Neural progenitor cell (in vitro differentiated cells): ENCODE measurements around the gene BBIP1. TPM values are rescaled to one million over a fixed set of nuclear protein-coding genes. Genes with fewer than 3 reads are reported as not detected.

Experiments
- DNase-seq: peaks from one replicate; pipeline ENCODE4 v3.0.0-alpha.2; 2016; ENCODE audit warnings: low spot score
- H2AFZ ChIP-seq: fragments of 200-600 bp; sonication (generic); replicated peaks from 2 replicates; pipeline ENCODE4 v1.6.1; 2016; ENCODE audit warnings: antibody characterized with exemption
- H3F3A ChIP-seq: fragments of 200-600 bp; sonication (generic); 2 replicates; pipeline ENCODE4 v1.6.1; 2016; ENCODE audit warnings: antibody characterized with exemption, low read depth
- H3K27ac ChIP-seq: fragments of 200-600 bp; sonication (generic); 2 replicates; pipeline ENCODE4 v1.5.1; 2016; ENCODE audit warnings: mild to moderate bottlenecking
- H3K27me3 ChIP-seq: fragments of 200-600 bp; sonication (generic); 2 replicates; pipeline ENCODE4 v1.6.1; 2016; ENCODE audit warnings: mild to moderate bottlenecking, moderate library complexity
- H3K36me3 ChIP-seq: fragments of 200-600 bp; sonication (generic); 2 replicates; pipeline ENCODE4 v1.5.1; 2016
- H3K4me1 ChIP-seq: fragments of 200-600 bp; sonication (generic); 2 replicates; pipeline ENCODE4 v1.6.1; 2016; ENCODE audit warnings: mixed run types
- H3K4me2 ChIP-seq: fragments of 200-600 bp; sonication (generic); 2 replicates; pipeline ENCODE4 v1.6.1; 2016
- H3K4me3 ChIP-seq: fragments of 200-600 bp; sonication (generic); 2 replicates; pipeline ENCODE4 v1.5.1; 2016
- H3K79me2 ChIP-seq: fragments of 200-600 bp; sonication (generic); 2 replicates; pipeline ENCODE4 v1.6.1; 2016; ENCODE audit warnings: low read depth
- H3K9ac ChIP-seq: fragments of 200-600 bp; sonication (generic); 2 replicates; pipeline ENCODE4 v1.6.1; 2016
- H3K9me3 ChIP-seq: fragments of 200-600 bp; sonication (generic); 2 replicates; pipeline ENCODE4 v1.5.1; 2016; ENCODE audit warnings: low read depth
- H4K20me1 ChIP-seq: fragments of 200-600 bp; sonication (generic); 2 replicates; pipeline ENCODE4 v1.6.1; 2016; ENCODE audit warnings: low read depth
- H3K27ac Mint-ChIP-seq: 3 replicates; pipeline ENCODE4 v1.8.0; 2021; ENCODE audit warnings: mixed read lengths
- H3K27me3 Mint-ChIP-seq: 2 replicates; pipeline ENCODE4 v1.8.0; 2022; ENCODE audit warnings: low read depth, mild to moderate bottlenecking, inconsistent platforms, moderate library complexity, mixed read lengths; ENCODE audit not compliant: insufficient read depth
- H3K36me3 Mint-ChIP-seq: 3 replicates; pipeline ENCODE4 v1.8.0; 2021; ENCODE audit warnings: mixed read lengths
- H3K4me1 Mint-ChIP-seq: 3 replicates; pipeline ENCODE4 v1.8.0; 2021; ENCODE audit warnings: mixed read lengths
- H3K4me3 Mint-ChIP-seq: 3 replicates; pipeline ENCODE4 v1.8.0; 2021; ENCODE audit warnings: mild to moderate bottlenecking, moderate library complexity, mixed read lengths
- H3K9me3 Mint-ChIP-seq: 3 replicates; pipeline ENCODE4 v1.8.0; 2020; ENCODE audit warnings: mixed read lengths
- EZH2 ChIP-seq: fragments of 200-600 bp; sonication (generic); IDR thresholded peaks from 2 replicates; pipeline ENCODE4 v1.6.1; 2017; ENCODE audit warnings: antibody characterized with exemption, mild to moderate bottlenecking, moderate library complexity
- EZH2phosphoT487 ChIP-seq: fragments of 200-600 bp; sonication (generic); IDR thresholded peaks from 2 replicates; pipeline ENCODE4 v1.6.1; 2017; ENCODE audit warnings: antibody characterized with exemption
- total RNA-seq: library from RNA; depleted of rRNA; stranded (reverse); fragments of >200 nt; gene quantifications from 2 replicates; pipeline ENCODE4 v1.2.3, GENCODE V29; 2015; ENCODE audit warnings: low replicate concordance
- TF ChIP-seq, protein P1 (sequence below): fragments of 200-600 bp; sonication (generic); IDR thresholded peaks from 2 replicates; pipeline ENCODE4 v1.5.1; 2017; ENCODE audit warnings: antibody characterized with exemption, mild to moderate bottlenecking

Gene BBIP1
- total RNA-seq, 1 donor from 2014 or later = 58.4 TPM

DNA sequence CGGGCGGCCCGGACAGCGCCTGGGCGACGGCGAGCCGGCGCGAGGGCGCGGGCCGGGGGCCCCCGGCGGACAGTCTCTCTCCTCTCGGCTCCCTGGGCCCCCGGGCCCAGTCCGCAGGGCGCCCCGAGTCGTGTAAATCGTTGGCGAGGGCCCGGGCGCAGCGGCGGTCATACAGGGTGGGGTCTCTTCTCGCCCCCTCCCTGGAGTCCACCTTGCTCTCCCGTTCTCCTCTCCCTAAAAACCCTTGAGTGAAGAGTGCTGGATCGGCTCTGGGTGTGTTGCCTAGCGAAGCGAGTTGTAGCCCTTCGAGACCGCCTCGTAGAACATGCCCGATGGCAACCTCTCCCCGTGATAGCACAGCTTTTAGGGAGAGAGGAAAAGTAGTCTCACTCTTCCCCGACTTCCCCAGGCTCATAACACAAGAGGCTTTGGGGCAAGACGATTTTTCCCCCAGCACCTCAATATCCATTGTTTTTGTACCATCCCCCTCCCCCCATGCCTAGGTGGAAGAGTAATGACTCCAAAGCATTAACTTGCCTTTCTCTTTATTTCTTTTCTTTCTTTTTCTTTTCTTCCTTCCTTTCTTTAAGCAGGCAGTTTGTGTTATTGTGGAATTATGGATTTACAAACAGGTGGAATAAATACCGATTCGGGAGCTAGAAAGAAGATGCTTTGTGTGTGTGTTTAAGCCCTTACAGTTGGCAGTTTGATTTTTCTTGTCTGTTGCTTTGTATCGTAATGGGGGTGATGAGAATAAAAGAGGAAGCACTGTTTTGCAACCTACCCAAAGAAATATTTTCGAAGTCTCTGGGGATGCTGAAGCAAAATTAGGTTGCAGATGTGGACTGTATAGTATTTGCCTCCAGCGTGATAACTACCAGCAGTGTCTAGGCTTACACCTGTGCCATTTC lies 1.2 kb upstream of the BBIP1 start:
- Histone ChIP-seq H3K36me3 (peaks cover 5% of the 10 kb centered on the region), H2AFZ (peak overlapping the region; percentile 48), H3K9me3 (no peaks in the 10 kb centered on the region), H3F3A (peaks cover 10% of the 10 kb centered on the region), H3K27me3 (no peaks in the 10 kb centered on the region), H3K27ac (peak overlapping the region; percentile 76), H3K4me1 (peaks cover 19% of the 10 kb centered on the region), H4K20me1 (peaks cover 47% of the 10 kb centered on the region), H3K4me3 (peak overlapping the region; percentile 68), H3K4me2 (peak overlapping the region; percentile 81), H3K79me2 (peaks cover 73% of the 10 kb centered on the region), H3K9ac (peak overlapping the region; percentile 62)
- peaks cover 3% of the 10 kb centered on the region for H3K36me3 Mint-ChIP-seq
- peaks cover 27% of the 10 kb centered on the region for H3K4me1 Mint-ChIP-seq
- H3K4me3 Mint-ChIP-seq = peak overlapping the region; percentile 96
- no peaks in the 10 kb centered on the region for H3K9me3 Mint-ChIP-seq
- H3K27ac Mint-ChIP-seq = peak overlapping the region; percentile 65
- TF ChIP-seq EZH2 (no peak), EZH2phosphoT487 (no peak)
- TF ChIP-seq, protein P1, sequence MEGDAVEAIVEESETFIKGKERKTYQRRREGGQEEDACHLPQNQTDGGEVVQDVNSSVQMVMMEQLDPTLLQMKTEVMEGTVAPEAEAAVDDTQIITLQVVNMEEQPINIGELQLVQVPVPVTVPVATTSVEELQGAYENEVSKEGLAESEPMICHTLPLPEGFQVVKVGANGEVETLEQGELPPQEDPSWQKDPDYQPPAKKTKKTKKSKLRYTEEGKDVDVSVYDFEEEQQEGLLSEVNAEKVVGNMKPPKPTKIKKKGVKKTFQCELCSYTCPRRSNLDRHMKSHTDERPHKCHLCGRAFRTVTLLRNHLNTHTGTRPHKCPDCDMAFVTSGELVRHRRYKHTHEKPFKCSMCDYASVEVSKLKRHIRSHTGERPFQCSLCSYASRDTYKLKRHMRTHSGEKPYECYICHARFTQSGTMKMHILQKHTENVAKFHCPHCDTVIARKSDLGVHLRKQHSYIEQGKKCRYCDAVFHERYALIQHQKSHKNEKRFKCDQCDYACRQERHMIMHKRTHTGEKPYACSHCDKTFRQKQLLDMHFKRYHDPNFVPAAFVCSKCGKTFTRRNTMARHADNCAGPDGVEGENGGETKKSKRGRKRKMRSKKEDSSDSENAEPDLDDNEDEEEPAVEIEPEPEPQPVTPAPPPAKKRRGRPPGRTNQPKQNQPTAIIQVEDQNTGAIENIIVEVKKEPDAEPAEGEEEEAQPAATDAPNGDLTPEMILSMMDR = no peak
- H3K27me3 Mint-ChIP-seq = peaks cover 4% of the 10 kb centered on the region
- peak; percentile 70 for DNase-seq

DNA sequence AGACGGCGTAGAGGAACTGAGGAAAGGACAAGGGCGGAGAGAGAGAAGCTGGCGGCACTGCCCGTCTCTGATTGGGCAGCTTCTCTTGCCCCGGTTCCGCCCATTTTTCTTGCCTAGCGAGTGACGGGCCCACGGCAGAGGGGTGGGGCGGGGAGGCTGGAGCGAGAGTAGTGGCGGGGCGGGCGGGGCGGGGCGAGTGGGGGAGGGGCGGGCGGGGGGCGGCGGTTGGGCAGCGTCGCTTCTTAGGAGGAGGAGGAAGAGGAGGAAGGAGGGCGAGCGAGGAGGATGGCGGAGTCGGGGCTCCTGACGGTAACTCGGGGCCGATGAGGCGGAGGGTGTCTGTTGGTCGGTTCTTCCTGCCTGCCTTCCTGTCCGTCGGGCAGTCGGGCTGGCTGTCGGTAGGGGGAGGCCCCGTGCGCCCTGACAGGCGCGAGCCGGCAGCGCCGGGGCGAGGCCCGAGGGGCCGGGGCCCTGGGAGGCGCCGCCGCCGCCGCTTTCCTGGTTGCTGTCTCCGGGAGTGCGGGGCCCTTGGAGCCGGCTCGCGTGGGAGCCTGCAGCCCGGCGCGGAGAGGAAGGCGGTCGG lies 460 bp upstream of the BBIP1 start, which contains the start of gene SHOC2:
TSS of gene SHOC2 (plus strand) at position 256 of the 583 bp plus-strand sequence. CDS start 44,755 bp downstream, outside the sequence.
- peak within 1 kb of the TSS; percentile 86 for H3K4me3 ChIP-seq
- TF ChIP-seq EZH2 = no peak
- TF ChIP-seq, protein P1 = peak; percentile 32
- no peak for TF ChIP-seq EZH2phosphoT487
- peak within 1 kb of the TSS; percentile 96 for H3K4me3 Mint-ChIP-seq
- H3K27me3 Mint-ChIP-seq = peaks cover 4% of the 10 kb centered on the region
- peaks cover 66% of the 10 kb centered on the region for H3K79me2 ChIP-seq
- H3K4me1 ChIP-seq = peaks cover 19% of the 10 kb centered on the region
- H3K4me2 ChIP-seq = peak within 1 kb of the TSS; percentile 86
- H3K36me3 ChIP-seq = peaks cover 5% of the 10 kb centered on the region
- peak within 1 kb of the TSS; percentile 99 for H3K27ac Mint-ChIP-seq
- no peaks in the 10 kb centered on the region for H3K9me3 ChIP-seq
- peak within 1 kb of the TSS; percentile 98 for H2AFZ ChIP-seq
- H3F3A ChIP-seq = peaks cover 10% of the 10 kb centered on the region
- peaks cover 3% of the 10 kb centered on the region for H3K36me3 Mint-ChIP-seq
- H4K20me1 ChIP-seq = peaks cover 40% of the 10 kb centered on the region
- peak within 1 kb of the TSS; percentile 83 for H3K9ac ChIP-seq
- H3K4me1 Mint-ChIP-seq = peaks cover 27% of the 10 kb centered on the region
- no peaks in the 10 kb centered on the region for H3K9me3 Mint-ChIP-seq
- H3K27ac ChIP-seq = peak within 1 kb of the TSS; percentile 98
- no peaks in the 10 kb centered on the region for H3K27me3 ChIP-seq
- peak; percentile 100 for DNase-seq

DNA sequence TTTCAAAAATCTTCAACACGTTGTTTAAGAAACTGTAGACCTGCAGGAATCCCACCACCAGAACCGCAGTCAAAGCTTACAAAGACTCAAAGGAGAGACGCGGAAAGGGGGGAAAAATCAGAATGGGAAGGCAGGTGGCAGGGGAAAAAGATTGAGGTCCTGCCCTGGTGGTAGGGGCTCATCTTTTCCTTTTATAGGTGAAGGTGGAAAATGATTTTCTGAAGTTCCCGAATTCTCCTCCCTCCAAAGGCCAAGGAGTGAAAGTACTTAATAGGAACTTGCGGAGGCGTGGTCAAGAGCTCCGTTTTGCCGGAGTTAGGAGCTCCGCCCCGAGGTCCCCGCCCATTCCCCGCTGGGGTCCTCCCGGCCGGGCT lies 724 bp downstream of the BBIP1 start:
- peaks cover 27% of the 10 kb centered on the region for H3K4me1 Mint-ChIP-seq
- Histone ChIP-seq H3K4me3 (peak overlapping the region; percentile 86), H3K4me1 (peaks cover 19% of the 10 kb centered on the region), H2AFZ (peak overlapping the region; percentile 81), H3K79me2 (peaks cover 54% of the 10 kb centered on the region), H3F3A (peaks cover 10% of the 10 kb centered on the region), H3K27me3 (no peaks in the 10 kb centered on the region), H3K4me2 (peak overlapping the region; percentile 86), H3K27ac (peak overlapping the region; percentile 98), H3K9ac (peak overlapping the region; percentile 60), H4K20me1 (peaks cover 29% of the 10 kb centered on the region), H3K36me3 (no peaks in the 10 kb centered on the region), H3K9me3 (no peaks in the 10 kb centered on the region)
- peak; percentile 98 for DNase-seq
- TF ChIP-seq, protein P1 = no peak
- no peak for TF ChIP-seq EZH2
- no peak for TF ChIP-seq EZH2phosphoT487
- H3K9me3 Mint-ChIP-seq = no peaks in the 10 kb centered on the region
- H3K4me3 Mint-ChIP-seq = peak overlapping the region; percentile 96
- H3K27me3 Mint-ChIP-seq = peaks cover 4% of the 10 kb centered on the region
- H3K36me3 Mint-ChIP-seq = peaks cover 2% of the 10 kb centered on the region
- peak overlapping the region; percentile 92 for H3K27ac Mint-ChIP-seq
